Measurements from ENCODE around the gene WIPI1.

Gene WIPI1

GRCh38 chr17:68460715-68461114 is 3.4 kb upstream of the WIPI1 start:
- DNase-seq (ENCODE audit: low read depth): no peak

GRCh38 chr17:68460146-68460545 is 2.9 kb upstream of the WIPI1 start:
- DNase-seq (ENCODE audit: low read depth): no peak

GRCh38 chr17:68459037-68459639 is 1.8 kb upstream of the WIPI1 start:
- DNase-seq (ENCODE audit: low read depth): no peak

- no peak for DNase-seq (ENCODE audit: low read depth)
These were observed 1.2 kb upstream of the WIPI1 start for GRCh38 chr17:68458260-68459036.

GRCh38 chr17:68457539-68458259 is 403 bp upstream of the WIPI1 start:
- peak; percentile 86 for DNase-seq (ENCODE audit: low read depth)

- DNase-seq (ENCODE audit: low read depth): peak; percentile 76
These were observed 743 bp downstream of the WIPI1 start for GRCh38 chr17:68456339-68457167.

- peak; percentile 80 for DNase-seq (ENCODE audit: low read depth)
These were observed 1.4 kb downstream of the WIPI1 start for GRCh38 chr17:68455901-68456338.

- DNase-seq (ENCODE audit: low read depth): no peak
These were observed 3.2 kb downstream of the WIPI1 start for GRCh38 chr17:68453991-68454665.

GRCh38 chr17:68452724-68453290 is 4.5 kb downstream of the WIPI1 start:
- no peak for DNase-seq (ENCODE audit: low read depth)

GRCh38 chr17:68451670-68452354 is 5.5 kb downstream of the WIPI1 start:
- DNase-seq (ENCODE audit: low read depth): no peak

GRCh38 chr17:68450801-68451200 is 6.5 kb downstream of the WIPI1 start:
- DNase-seq (ENCODE audit: low read depth): no peak

GRCh38 chr17:68450391-68450790 is 6.9 kb downstream of the WIPI1 start:
- no peak for DNase-seq (ENCODE audit: low read depth)

- DNase-seq (ENCODE audit: low read depth): no peak
These were observed 8.1 kb downstream of the WIPI1 start for GRCh38 chr17:68449021-68449739.

- no peak for DNase-seq (ENCODE audit: low read depth)
These were observed 10.7 kb downstream of the WIPI1 start for GRCh38 chr17:68446626-68447041.

GRCh38 chr17:68445671-68446070 is 11.6 kb downstream of the WIPI1 start:
- DNase-seq (ENCODE audit: low read depth): no peak

- DNase-seq (ENCODE audit: low read depth): no peak
These were observed 13.3 kb downstream of the WIPI1 start for GRCh38 chr17:68443972-68444464.

- DNase-seq (ENCODE audit: low read depth): no peak
These were observed 16.1 kb downstream of the WIPI1 start for GRCh38 chr17:68441070-68441770.

- DNase-seq (ENCODE audit: low read depth): no peak
These were observed 16.8 kb downstream of the WIPI1 start for GRCh38 chr17:68440526-68440925.

GRCh38 chr17:68439656-68440290 is 17.5 kb downstream of the WIPI1 start:
- no peak for DNase-seq (ENCODE audit: low read depth)

Measured in GM04503 (cell line).